Endothelial cell of umbilical vein (primary cell): ENCODE measurements around the gene SPTBN4.

Experiments
- EZH2 ChIP-seq: IDR thresholded peaks from 2 replicates; pipeline ENCODE4 v1.6.1; 2012; ENCODE audit warnings: borderline replicate concordance, low read depth, mild to moderate bottlenecking, moderate library complexity, low read length, inconsistent platforms; ENCODE audit not compliant: severe bottlenecking
- POLR2AphosphoS5 ChIP-seq: IDR thresholded peaks from 2 replicates; pipeline ENCODE4 v1.6.1; 2012; ENCODE audit warnings: low read depth, mild to moderate bottlenecking, control low read depth, low read length, moderate library complexity; ENCODE audit not compliant: insufficient read depth
- TF ChIP-seq, protein P1 (sequence below), 2 donors: IDR thresholded peaks; 1 replicate in 1 of 2; 2 replicates in 1 of 2; pipeline ENCODE4 v1.5.1; 2011; ENCODE audit warnings: low read length in 2 of 2, mild to moderate bottlenecking in 2 of 2, moderate library complexity in 2 of 2, control low read depth in 1 of 2, inconsistent platforms in 1 of 2, low read depth in 1 of 2; ENCODE audit not compliant: insufficient read depth in 1 of 2; ENCODE audit errors: extremely low read depth in 1 of 2

DNA sequence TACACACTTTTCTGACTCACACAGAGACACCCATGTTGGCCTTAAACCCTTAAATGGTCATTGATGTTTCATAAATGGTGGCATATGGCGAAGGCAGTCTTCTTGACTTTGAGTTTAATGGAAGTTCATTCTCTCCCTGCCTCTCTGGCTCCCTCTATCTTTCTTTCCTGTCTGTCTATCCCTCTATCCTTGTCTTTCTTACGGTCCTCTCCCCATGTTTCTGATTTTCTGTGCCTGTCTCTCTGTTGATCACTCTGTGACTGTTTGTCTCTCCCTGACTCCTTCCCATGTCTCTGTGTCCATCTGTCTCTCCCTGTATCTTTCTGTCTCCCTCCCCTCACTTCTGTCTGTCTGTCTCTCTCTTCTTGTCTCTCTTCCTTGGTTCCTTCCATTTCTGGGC lies 66.7 kb downstream of the SPTBN4 start:
- TF ChIP-seq, protein P1, sequence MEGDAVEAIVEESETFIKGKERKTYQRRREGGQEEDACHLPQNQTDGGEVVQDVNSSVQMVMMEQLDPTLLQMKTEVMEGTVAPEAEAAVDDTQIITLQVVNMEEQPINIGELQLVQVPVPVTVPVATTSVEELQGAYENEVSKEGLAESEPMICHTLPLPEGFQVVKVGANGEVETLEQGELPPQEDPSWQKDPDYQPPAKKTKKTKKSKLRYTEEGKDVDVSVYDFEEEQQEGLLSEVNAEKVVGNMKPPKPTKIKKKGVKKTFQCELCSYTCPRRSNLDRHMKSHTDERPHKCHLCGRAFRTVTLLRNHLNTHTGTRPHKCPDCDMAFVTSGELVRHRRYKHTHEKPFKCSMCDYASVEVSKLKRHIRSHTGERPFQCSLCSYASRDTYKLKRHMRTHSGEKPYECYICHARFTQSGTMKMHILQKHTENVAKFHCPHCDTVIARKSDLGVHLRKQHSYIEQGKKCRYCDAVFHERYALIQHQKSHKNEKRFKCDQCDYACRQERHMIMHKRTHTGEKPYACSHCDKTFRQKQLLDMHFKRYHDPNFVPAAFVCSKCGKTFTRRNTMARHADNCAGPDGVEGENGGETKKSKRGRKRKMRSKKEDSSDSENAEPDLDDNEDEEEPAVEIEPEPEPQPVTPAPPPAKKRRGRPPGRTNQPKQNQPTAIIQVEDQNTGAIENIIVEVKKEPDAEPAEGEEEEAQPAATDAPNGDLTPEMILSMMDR (IDR thresholded peaks at IDR 0.05; ENCODE audit: extremely low read depth in 1 of 2, insufficient read depth in 1 of 2, low read depth in 1 of 2, low read length in 2 of 2) = no peak
- TF ChIP-seq EZH2 (no peak), POLR2AphosphoS5 (no peak)
